D721Med (cell line): Measurements from ENCODE around the gene SCEL.

ENCODE experiments used
- DNase-seq: peaks from one replicate; pipeline ENCODE4 v3.0.0; 2011; ENCODE audit warnings: low spot score; ENCODE audit not compliant: insufficient read length
- FAIRE-seq: peaks from 2 replicates; lab custom pipeline; 2011; peaks lifted over from hg19 to GRCh38; lab: Jason Lieb, UNC
- CTCF ChIP-seq: IDR thresholded peaks from 2 replicates; pipeline ENCODE4 v1.5.1; 2012; ENCODE audit warnings: mild to moderate bottlenecking, control low read depth; ENCODE audit not compliant: insufficient read depth; ENCODE audit errors: missing control alignments

Gene SCEL

GRCh38 chr13:77548594-77548993, 13.1 kb downstream of the SCEL start:
- DNase-seq: no peak
- FAIRE-seq: no peak
- TF ChIP-seq CTCF: no peak

DNA sequence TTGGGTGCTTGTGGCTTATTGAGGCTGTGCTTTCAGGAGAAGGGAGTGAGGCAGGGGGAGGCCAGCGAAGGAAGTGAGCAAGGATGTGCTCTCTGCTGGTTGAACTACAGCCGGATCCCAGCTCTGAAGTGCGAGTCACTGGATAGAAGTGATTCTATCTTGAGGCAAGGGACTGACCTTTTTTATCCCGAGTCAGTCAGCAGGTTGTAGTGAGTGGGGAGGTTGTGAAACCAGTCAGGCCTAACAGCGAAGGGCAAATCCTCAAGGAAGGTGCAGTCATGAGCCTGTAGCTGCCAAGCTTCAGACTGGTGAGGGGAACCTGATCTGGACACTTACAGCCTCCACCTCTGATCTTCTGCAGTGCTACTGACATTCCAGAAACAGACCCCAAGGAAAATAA, 18.6 kb downstream of the SCEL start:
- no peak for FAIRE-seq
- DNase-seq: no peak
- no peak for TF ChIP-seq CTCF

- no peak for TF ChIP-seq CTCF
- FAIRE-seq (no peak), DNase-seq (no peak)
Observed at GRCh38 chr13:77555246-77555645, 19.7 kb downstream of the SCEL start.

GRCh38 chr13:77558016-77558415, 22.5 kb downstream of the SCEL start:
- DNase-seq: no peak
- no peak for TF ChIP-seq CTCF
- no peak for FAIRE-seq

DNA sequence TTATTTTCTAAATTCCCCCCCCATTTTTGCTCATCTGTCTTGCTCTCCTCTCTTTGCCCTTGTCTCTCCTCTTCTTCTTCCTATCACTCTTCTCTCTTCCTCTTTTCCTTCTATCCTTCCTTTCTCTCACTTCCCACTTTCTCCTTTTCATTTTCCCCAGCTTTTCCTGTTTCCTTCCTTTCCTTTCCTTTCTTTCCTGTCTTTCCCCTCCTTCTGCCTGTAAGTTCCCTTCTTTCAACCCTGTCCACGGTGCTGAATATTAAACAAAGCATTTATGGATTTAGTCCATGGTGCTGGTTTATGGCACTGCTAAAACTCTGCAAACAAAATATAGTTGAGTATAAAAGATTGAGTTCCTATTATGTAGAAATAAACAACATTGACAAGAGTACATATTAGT, 27.6 kb downstream of the SCEL start:
- DNase-seq: no peak
- no peak for FAIRE-seq
- no peak for TF ChIP-seq CTCF

DNA sequence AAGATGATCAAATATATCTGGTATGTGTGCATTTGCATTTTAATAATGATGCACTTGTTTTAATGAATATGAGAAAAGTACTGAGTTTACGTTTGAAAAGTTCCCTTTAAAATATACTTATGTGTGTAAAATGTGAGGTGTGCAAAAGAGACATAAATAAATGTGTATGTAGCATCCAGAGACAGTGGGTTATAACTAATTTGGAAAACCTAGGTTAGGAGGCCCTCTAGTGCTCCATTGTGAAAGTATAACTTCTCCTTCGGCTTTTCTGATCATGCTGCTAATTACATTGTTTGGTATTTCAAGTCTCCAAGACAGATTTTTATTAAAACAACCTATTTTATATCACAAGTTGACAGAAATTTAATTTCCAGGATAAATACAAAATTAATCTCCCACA, 30.1 kb downstream of the SCEL start:
- TF ChIP-seq CTCF: peak; percentile 66
- DNase-seq (no peak), FAIRE-seq (peak; percentile 77)

DNA sequence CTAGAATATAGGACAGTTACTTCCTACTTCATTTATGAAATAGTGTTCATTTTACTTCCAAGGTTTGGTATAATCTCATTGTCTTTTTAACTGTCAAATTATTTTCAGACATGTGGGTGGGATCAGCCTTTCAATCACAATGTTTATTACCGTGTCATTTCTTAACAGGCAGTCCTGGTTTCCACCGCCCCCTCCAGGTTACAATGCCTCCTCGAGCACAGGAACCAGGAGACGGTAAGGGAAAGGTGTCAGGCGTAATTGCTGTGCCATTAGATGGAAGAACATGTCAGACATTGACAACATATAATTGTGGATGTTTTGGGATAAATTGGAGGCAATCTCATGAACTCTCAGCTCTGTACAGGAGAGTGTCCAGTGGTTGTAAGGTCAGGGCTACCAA, 36.5 kb downstream of the SCEL start:
- TF ChIP-seq CTCF: no peak
- no peak for DNase-seq
- no peak for FAIRE-seq
